BLaER1 treated with 17β-estradiol and CSF1 and Interleukin-3, amounts not matched to agents 10 nM and 100 nM (cell line): Measurements from ENCODE around the gene DPEP3.

ENCODE experiments used
- H3K27ac ChIP-seq, 11 experiments: shearing (Covaris generic); formaldehyde crosslinking; 2 replicates each; pipeline ENCODE4 v1.8.1; 2022
- H3K27me3 ChIP-seq, 11 experiments: shearing (Covaris generic); formaldehyde crosslinking; 2 replicates each; pipeline ENCODE4 v1.8.1; 2022
- H3K36me3 ChIP-seq, 11 experiments: shearing (Covaris generic); formaldehyde crosslinking; 2 replicates each; pipeline ENCODE4 v1.8.1; 2022
- H3K4me1 ChIP-seq, 10 experiments: shearing (Covaris generic); formaldehyde crosslinking; 2 replicates each; pipeline ENCODE4 v1.8.1; 2022
- H3K4me2 ChIP-seq, 11 experiments: shearing (Covaris generic); formaldehyde crosslinking; 2 replicates each; pipeline ENCODE4 v1.8.1; 2022
- H3K4me3 ChIP-seq, 10 experiments: shearing (Covaris generic); formaldehyde crosslinking; 2 replicates each; pipeline ENCODE4 v1.8.1; 2022
- H3K9ac ChIP-seq, 11 experiments: shearing (Covaris generic); formaldehyde crosslinking; 2 replicates each; pipeline ENCODE4 v1.8.1; 2022
- H3K9me3 ChIP-seq, 11 experiments: shearing (Covaris generic); formaldehyde crosslinking; replicated peaks in 1 of 11; 2 replicates each; pipeline ENCODE4 v1.8.1; 2022
- H4K20me1 ChIP-seq, 11 experiments: shearing (Covaris generic); formaldehyde crosslinking; 2 replicates each; pipeline ENCODE4 v1.8.1; 2022
- Cebpa-rat ChIP-seq, 11 experiments: shearing (Covaris generic); IDR thresholded peaks; 2 replicates each; pipeline ENCODE4 v1.8.1; 2022

The DPEP3 gene

DNA sequence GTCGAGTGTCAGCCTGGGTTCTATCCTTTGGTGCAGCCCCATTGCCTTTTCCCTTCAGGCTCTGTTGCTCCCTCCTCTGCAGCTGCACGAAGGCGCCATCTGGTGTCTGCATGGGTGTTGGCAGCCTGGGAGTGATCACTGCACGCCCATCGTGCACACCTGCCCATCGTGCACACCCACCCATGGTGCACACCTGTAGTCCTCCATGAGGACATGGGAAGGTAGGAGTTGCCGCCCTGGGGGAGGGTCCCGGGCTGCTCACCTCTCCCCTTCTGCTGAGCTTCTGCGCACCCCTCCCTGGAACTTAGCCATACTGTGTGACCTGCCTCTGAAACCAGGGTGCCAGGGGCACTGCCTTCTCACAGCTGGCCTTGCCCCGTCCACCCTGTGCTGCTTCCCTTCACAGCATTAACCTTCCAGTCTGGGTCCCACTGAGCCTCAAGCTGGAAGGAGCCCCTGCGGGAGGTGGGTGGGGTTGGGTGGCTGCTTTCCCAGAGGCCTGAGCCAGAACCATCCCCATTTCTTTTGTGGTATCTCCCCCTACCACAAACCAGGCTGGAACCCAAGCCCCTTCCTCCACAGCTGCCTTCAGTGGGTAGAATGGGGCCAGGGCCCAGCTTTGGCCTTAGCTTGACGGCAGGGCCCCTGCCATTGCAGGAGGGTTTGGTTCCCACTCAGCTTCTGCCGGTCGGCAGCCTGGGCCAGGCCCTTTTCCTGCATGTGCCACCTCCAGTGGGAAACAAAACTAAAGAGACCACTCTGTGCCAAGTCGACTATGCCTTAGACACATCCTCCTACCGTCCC is 51.5 kb downstream of the DPEP3 start:
- H3K27me3 ChIP-seq, result no peaks in the 10 kb centered on the region
- H3K36me3 ChIP-seq, result peaks cover 41 to 75% (median 66%) of the 10 kb centered on the region in 11 experiments

DNA sequence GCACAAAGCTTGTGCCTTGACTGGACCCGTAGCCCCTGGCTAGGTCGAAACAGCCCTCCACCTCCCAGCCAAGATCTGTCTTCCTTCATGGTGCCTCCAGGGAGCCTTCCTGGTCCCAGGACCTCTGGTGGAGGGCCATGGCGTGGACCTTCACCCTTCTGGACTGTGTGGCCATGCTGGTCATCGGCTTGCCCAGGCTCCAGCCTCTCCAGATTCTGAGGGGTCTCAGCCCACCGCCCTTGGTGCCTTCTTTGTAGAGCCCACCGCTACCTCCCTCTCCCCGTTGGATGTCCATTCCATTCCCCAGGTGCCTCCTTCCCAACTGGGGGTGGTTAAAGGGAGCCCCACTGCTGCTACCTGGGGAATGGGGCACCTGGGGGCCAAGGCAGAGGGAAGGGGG is 52.2 kb downstream of the DPEP3 start:
- Histone ChIP-seq H3K4me3 (no peak overlapping the region), H3K9ac (peak overlapping the region in 3 of 11 experiments; percentile 10 to 71 (median 42); a peak in 4 of 22 replicates), H3K9me3 (no peaks in the 10 kb centered on the region), H3K4me1 (peaks cover 19 to 69% (median 66%) of the 10 kb centered on the region in 10 experiments), H3K4me2 (peak overlapping the region in 7 of 11 experiments; percentile 20 to 87 (median 26); a peak in 8 of 22 replicates), H3K27ac (peak overlapping the region in 2 of 11 experiments; percentile 63 to 71; a peak in 2 of 22 replicates), H4K20me1 (peaks cover 57 to 98% (median 90%) of the 10 kb centered on the region in 11 experiments; a peak in 21 of 22 replicates), H3K36me3 (peaks cover 43 to 76% (median 67%) of the 10 kb centered on the region in 11 experiments), H3K27me3 (no peaks in the 10 kb centered on the region)
- TF ChIP-seq Cebpa-rat (IDR thresholded peaks at IDR 0.05), result no peak

More for the DNA sequence above, 51.5 kb downstream of the DPEP3 start:
- Histone ChIP-seq H3K9me3 (no peaks in the 10 kb centered on the region), H3K27ac (no peak overlapping the region; a peak in 1 of 22 replicates), H3K9ac (peak overlapping the region in 4 of 11 experiments; percentile 0 to 27 (median 10); a peak in 3 of 22 replicates), H4K20me1 (peaks cover 54 to 95% (median 90%) of the 10 kb centered on the region in 11 experiments; a peak in 21 of 22 replicates), H3K4me3 (no peak overlapping the region), H3K4me2 (peak overlapping the region in 8 of 11 experiments; percentile 6 to 87 (median 26); a peak in 10 of 22 replicates), H3K4me1 (peaks cover 19 to 63% (median 61%) of the 10 kb centered on the region in 10 experiments)
- no peak for TF ChIP-seq Cebpa-rat (IDR thresholded peaks at IDR 0.05)

GRCh38 chr16:67927131-67927941 is 53.0 kb downstream of the DPEP3 start:
- Histone ChIP-seq H3K36me3 (peaks cover 40 to 73% (median 60%) of the 10 kb centered on the region in 11 experiments), H3K27ac (peak overlapping the region in 6 of 11 experiments; percentile 57 to 71 (median 61); a peak in 10 of 22 replicates), H3K9me3 (no peaks in the 10 kb centered on the region), H4K20me1 (peaks cover 64 to 100% (median 92%) of the 10 kb centered on the region in 11 experiments; a peak in 21 of 22 replicates), H3K9ac (peak overlapping the region in 9 of 11 experiments; percentile 30 to 75 (median 59); a peak in 14 of 22 replicates), H3K27me3 (no peaks in the 10 kb centered on the region), H3K4me3 (peak overlapping the region in 1 of 10 experiments; percentile 38; a peak in 1 of 20 replicates), H3K4me1 (peaks cover 23 to 77% (median 74%) of the 10 kb centered on the region in 10 experiments), H3K4me2 (peak overlapping the region; percentile 73 to 93 (median 87); a peak in 17 of 22 replicates)
- TF ChIP-seq Cebpa-rat (IDR thresholded peaks at IDR 0.05), result no peak

- Histone ChIP-seq H3K36me3 (peaks cover 33 to 66% (median 51%) of the 10 kb centered on the region in 11 experiments), H3K4me2 (peak overlapping the region; percentile 73 to 93 (median 87)), H3K27ac (peak overlapping the region in 10 of 11 experiments; percentile 11 to 71 (median 58); a peak in 18 of 22 replicates), H3K9ac (peak overlapping the region; percentile 18 to 75 (median 52); a peak in 19 of 22 replicates), H4K20me1 (peaks cover 70 to 100% (median 95%) of the 10 kb centered on the region in 11 experiments; a peak in 21 of 22 replicates), H3K4me1 (peaks cover 34 to 88% (median 85%) of the 10 kb centered on the region in 10 experiments), H3K4me3 (peak overlapping the region in 7 of 10 experiments; percentile 25 to 46 (median 35); a peak in 11 of 20 replicates), H3K9me3 (no peaks in the 10 kb centered on the region), H3K27me3 (no peaks in the 10 kb centered on the region)
- no peak for TF ChIP-seq Cebpa-rat (IDR thresholded peaks at IDR 0.05)
Observed at GRCh38 chr16:67926181-67926750, 54.0 kb downstream of the DPEP3 start.
